H9 (cell line): ENCODE data around the gene VWA5B1. TPM values are rescaled to one million over a fixed set of nuclear protein-coding genes. Genes with fewer than 3 reads are reported as not detected.

Source experiments
- DNase-seq: peaks from one replicate; pipeline ENCODE4 v3.0.0-alpha.2; 2017
- H2AFZ ChIP-seq: one replicate; pipeline ENCODE4 v1.6.1; 2013; ENCODE audit warnings: mild to moderate bottlenecking, low read length, control low read depth, moderate library complexity
- H2AK5ac ChIP-seq: 2 replicates; pipeline ENCODE4 v1.6.1; 2013; ENCODE audit warnings: low read length, control low read depth, mixed read lengths; ENCODE audit not compliant: insufficient read length
- H2BK120ac ChIP-seq: one replicate; pipeline ENCODE4 v1.6.1; 2013; ENCODE audit warnings: low read depth, mild to moderate bottlenecking, low read length, control low read depth, inconsistent platforms; ENCODE audit not compliant: poor library complexity, severe bottlenecking
- H2BK12ac ChIP-seq: 2 replicates; pipeline ENCODE4 v1.6.1; 2013; ENCODE audit warnings: low read length, control low read depth, mixed read lengths, low read depth; ENCODE audit not compliant: insufficient read length
- H2BK15ac ChIP-seq: 2 replicates; pipeline ENCODE4 v1.6.1; 2013; ENCODE audit warnings: low read depth, low read length, control low read depth
- H2BK20ac ChIP-seq: one replicate; pipeline ENCODE4 v1.6.1; 2013; ENCODE audit warnings: low read depth, mild to moderate bottlenecking, low read length, control low read depth, inconsistent platforms; ENCODE audit not compliant: poor library complexity, severe bottlenecking
- H2BK5ac ChIP-seq: 2 replicates; pipeline ENCODE4 v1.6.1; 2013; ENCODE audit warnings: low read length, control low read depth, mixed read lengths; ENCODE audit not compliant: insufficient read length
- H3K14ac ChIP-seq: 2 replicates; pipeline ENCODE4 v1.6.1; 2013; ENCODE audit warnings: low read length, control low read depth; ENCODE audit not compliant: insufficient read depth
- H3K18ac ChIP-seq: 2 replicates; pipeline ENCODE4 v1.6.1; 2013; ENCODE audit warnings: low read depth, mild to moderate bottlenecking, mixed read lengths, low read length, control low read depth; ENCODE audit not compliant: insufficient read length
- H3K23ac ChIP-seq: 2 replicates; pipeline ENCODE4 v1.6.1; 2013; ENCODE audit warnings: low read length, control low read depth, mixed read lengths, low read depth; ENCODE audit not compliant: insufficient read length
- H3K23me2 ChIP-seq: 2 replicates; pipeline ENCODE4 v1.6.1; 2013; ENCODE audit warnings: low read depth, mild to moderate bottlenecking, mixed read lengths, low read length, control low read depth; ENCODE audit not compliant: insufficient read length, poor library complexity, severe bottlenecking
- H3K27ac ChIP-seq: 2 replicates; pipeline ENCODE4 v1.5.1; 2013; ENCODE audit warnings: low read length, control low read depth, mixed read lengths, low read depth; ENCODE audit not compliant: insufficient read length
- H3K27me3 ChIP-seq: 2 replicates; pipeline ENCODE4 v1.6.1; 2013; ENCODE audit warnings: low read length, control low read depth, inconsistent platforms; ENCODE audit not compliant: insufficient read depth
- H3K4ac ChIP-seq: 2 replicates; pipeline ENCODE4 v1.6.1; 2013; ENCODE audit warnings: low read depth, mild to moderate bottlenecking, control low read depth, inconsistent platforms, low read length, moderate library complexity
- H3K4me1 ChIP-seq: 2 replicates; pipeline ENCODE4 v1.6.1; 2013; ENCODE audit warnings: low read length, control low read depth, inconsistent platforms; ENCODE audit not compliant: insufficient read depth
- H3K4me2 ChIP-seq: 2 replicates; pipeline ENCODE4 v1.6.1; 2013; ENCODE audit warnings: low read length, control low read depth, mixed read lengths; ENCODE audit not compliant: insufficient read length, insufficient read depth
- H3K56ac ChIP-seq: 2 replicates; pipeline ENCODE4 v1.6.1; 2013; ENCODE audit warnings: low read depth, mild to moderate bottlenecking, mixed read lengths, low read length, control low read depth; ENCODE audit not compliant: insufficient read length
- H3K79me1 ChIP-seq: 2 replicates; pipeline ENCODE4 v1.6.1; 2013; ENCODE audit warnings: low read depth, mild to moderate bottlenecking, moderate library complexity, low read length, control low read depth, inconsistent platforms; ENCODE audit not compliant: insufficient read depth, poor library complexity, severe bottlenecking
- H3K79me2 ChIP-seq: 2 replicates; pipeline ENCODE4 v1.6.1; 2013; ENCODE audit warnings: low read length, control low read depth, inconsistent platforms; ENCODE audit not compliant: insufficient read depth
- H3K9ac ChIP-seq: 2 replicates; pipeline ENCODE4 v1.6.1; 2013; ENCODE audit warnings: low read length, control low read depth, mixed read lengths; ENCODE audit not compliant: insufficient read length; ENCODE audit errors: extremely low read depth
- H3K9me3 ChIP-seq: one replicate; pipeline ENCODE4 v1.6.1; 2013; ENCODE audit warnings: low read depth, low read length, inconsistent platforms; ENCODE audit not compliant: control insufficient read depth
- H3T11ph ChIP-seq: one replicate; pipeline ENCODE4 v1.6.1; 2013; ENCODE audit warnings: mild to moderate bottlenecking, low read length, control low read depth, inconsistent platforms
- H4K20me1 ChIP-seq: one replicate; pipeline ENCODE4 v1.6.1; 2013; ENCODE audit not compliant: control insufficient read depth, insufficient read length, insufficient read depth
- H4K5ac ChIP-seq: 2 replicates; pipeline ENCODE4 v1.6.1; 2013; ENCODE audit warnings: low read depth, mild to moderate bottlenecking, mixed read lengths, low read length, control low read depth; ENCODE audit not compliant: insufficient read length
- H4K8ac ChIP-seq: replicated peaks from 2 replicates; pipeline ENCODE4 v1.6.1; 2013; ENCODE audit warnings: low read length, control low read depth, mixed read lengths, low read depth; ENCODE audit not compliant: insufficient read length
- H4K91ac ChIP-seq: 2 replicates; pipeline ENCODE4 v1.6.1; 2013; ENCODE audit warnings: low read depth, mild to moderate bottlenecking, moderate library complexity, mixed read lengths, low read length, control low read depth; ENCODE audit not compliant: insufficient read length
- H3K27ac Mint-ChIP-seq, 3 experiments: 2 replicates in 2 of 3; 3 replicates in 1 of 3; pipeline ENCODE4 v1.8.0; 2020 to 2021; ENCODE audit warnings: mixed read lengths in 3 of 3, mild to moderate bottlenecking in 1 of 3, moderate library complexity in 1 of 3
- H3K27me3 Mint-ChIP-seq: 2 replicates; pipeline ENCODE4 v1.8.0; 2021; ENCODE audit warnings: low read depth, mild to moderate bottlenecking, moderate library complexity, mixed read lengths
- H3K36me3 Mint-ChIP-seq, 3 experiments: 2 replicates in 2 of 3; 3 replicates in 1 of 3; pipeline ENCODE4 v1.8.0; 2020 to 2021; ENCODE audit warnings: low read depth in 3 of 3, mixed read lengths in 3 of 3; ENCODE audit not compliant: insufficient read depth in 1 of 3
- H3K4me1 Mint-ChIP-seq, 2 experiments: 2 replicates each; pipeline ENCODE4 v1.8.0; 2020; ENCODE audit warnings: mixed read lengths in 2 of 2
- H3K4me3 Mint-ChIP-seq, 2 experiments: 2 replicates in 1 of 2; 3 replicates in 1 of 2; pipeline ENCODE4 v1.8.0; 2020 to 2021; ENCODE audit warnings: mild to moderate bottlenecking in 2 of 2, mixed read lengths in 2 of 2, moderate library complexity in 1 of 2
- H3K9me3 Mint-ChIP-seq, 2 experiments: 2 replicates in 1 of 2; 3 replicates in 1 of 2; pipeline ENCODE4 v1.8.0; 2020; ENCODE audit warnings: mild to moderate bottlenecking in 2 of 2, mixed read lengths in 2 of 2, moderate library complexity in 1 of 2
- WGBS: extraction: QIAGEN DNeasy Blood & Tissue Kit; methylation state at CpG from one replicate; pipeline ENCODE4 v1.1.7; 2013; ENCODE audit warnings: missing lambda C conversion rate, low lambda C conversion rate, mixed read lengths; ENCODE audit not compliant: insufficient read length; ENCODE audit errors: extremely low coverage; 5-methylcytosine and 5-hydroxymethylcytosine counted together
- total RNA-seq: library from RNA; stranded (reverse); gene quantifications from 2 replicates; pipeline ENCODE4 v1.2.1, GENCODE V29; 2021
- TF ChIP-seq, protein P1 (sequence below): fragments of 200-600 bp; sonication (generic); conservative IDR thresholded peaks from 3 replicates; pipeline ENCODE4 v1.8.0; 2021; ENCODE audit warnings: antibody characterized with exemption, mild to moderate bottlenecking

Gene VWA5B1
- total RNA-seq, 1 experiment from 2014 or later, result not detected

DNA sequence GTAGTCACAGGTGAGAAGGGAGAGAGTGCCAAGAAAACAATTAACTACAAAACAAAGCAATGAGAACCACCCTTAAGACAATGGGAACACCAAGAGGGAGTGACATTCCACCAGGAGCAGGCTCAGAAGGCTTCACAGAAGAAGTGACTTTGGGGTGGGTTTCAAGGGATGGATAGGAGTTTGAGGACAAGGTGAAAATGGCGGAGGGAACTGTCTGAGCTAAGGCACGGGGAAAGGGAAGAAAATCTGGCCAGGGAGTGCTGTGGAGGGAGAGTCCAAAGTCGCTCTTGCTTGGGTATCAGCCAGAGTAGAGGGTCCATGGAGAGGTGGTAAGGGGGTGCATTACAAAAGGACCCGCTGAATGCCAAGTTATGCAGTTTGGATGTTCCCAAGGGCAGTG is 108.1 kb downstream of the VWA5B1 start:
- Histone ChIP-seq H2BK15ac (no peak overlapping the region), H2AFZ (no peak overlapping the region), H3K27ac (no peak overlapping the region), H2BK5ac (no peak overlapping the region), H3K9ac (no peak overlapping the region), H2BK12ac (no peak overlapping the region), H3K14ac (no peak overlapping the region), H4K20me1 (no peaks in the 10 kb centered on the region), H3K4me2 (no peak overlapping the region), H3K23ac (no peak overlapping the region), H3K79me2 (no peaks in the 10 kb centered on the region), H2AK5ac (no peak overlapping the region), H3K18ac (no peak overlapping the region), H4K91ac (no peak overlapping the region), H4K5ac (no peak overlapping the region), H3K4me1 (no peaks in the 10 kb centered on the region), H3K27me3 (peaks cover 17% of the 10 kb centered on the region; the same call in 1 of the 2 replicates), H2BK120ac (no peak overlapping the region), H2BK20ac (no peak overlapping the region), H3K4ac (no peak overlapping the region), H3K79me1 (no peaks in the 10 kb centered on the region), H3T11ph (no peak overlapping the region), H3K9me3 (no peaks in the 10 kb centered on the region), H3K23me2 (no peaks in the 10 kb centered on the region), H4K8ac (no peak overlapping the region), H3K56ac (no peak overlapping the region)
- no peaks in the 10 kb centered on the region for H3K36me3 Mint-ChIP-seq
- H3K9me3 Mint-ChIP-seq, result peaks cover 4 to 6% of the 10 kb centered on the region in 2 experiments; a peak in 2 of 5 replicates
- peak; percentile 16 for DNase-seq
- H3K27me3 Mint-ChIP-seq, result peaks cover 97% of the 10 kb centered on the region
- no CpG with 5 or more reads among the region's 4 CpGs for WGBS
- H3K4me1 Mint-ChIP-seq, result peaks cover 6 to 19% of the 10 kb centered on the region in 2 experiments
- no peak overlapping the region for H3K27ac Mint-ChIP-seq
- TF ChIP-seq, protein P1, sequence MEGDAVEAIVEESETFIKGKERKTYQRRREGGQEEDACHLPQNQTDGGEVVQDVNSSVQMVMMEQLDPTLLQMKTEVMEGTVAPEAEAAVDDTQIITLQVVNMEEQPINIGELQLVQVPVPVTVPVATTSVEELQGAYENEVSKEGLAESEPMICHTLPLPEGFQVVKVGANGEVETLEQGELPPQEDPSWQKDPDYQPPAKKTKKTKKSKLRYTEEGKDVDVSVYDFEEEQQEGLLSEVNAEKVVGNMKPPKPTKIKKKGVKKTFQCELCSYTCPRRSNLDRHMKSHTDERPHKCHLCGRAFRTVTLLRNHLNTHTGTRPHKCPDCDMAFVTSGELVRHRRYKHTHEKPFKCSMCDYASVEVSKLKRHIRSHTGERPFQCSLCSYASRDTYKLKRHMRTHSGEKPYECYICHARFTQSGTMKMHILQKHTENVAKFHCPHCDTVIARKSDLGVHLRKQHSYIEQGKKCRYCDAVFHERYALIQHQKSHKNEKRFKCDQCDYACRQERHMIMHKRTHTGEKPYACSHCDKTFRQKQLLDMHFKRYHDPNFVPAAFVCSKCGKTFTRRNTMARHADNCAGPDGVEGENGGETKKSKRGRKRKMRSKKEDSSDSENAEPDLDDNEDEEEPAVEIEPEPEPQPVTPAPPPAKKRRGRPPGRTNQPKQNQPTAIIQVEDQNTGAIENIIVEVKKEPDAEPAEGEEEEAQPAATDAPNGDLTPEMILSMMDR, result no peak
- H3K4me3 Mint-ChIP-seq, result no peak overlapping the region
